Loucy (cell line): Measurements from ENCODE around the gene TMEM86A.
"Not testable (repeated sequence)": the region's sequence is repeated elsewhere in the genome, so short reads cannot be mapped to it uniquely, and the experiment has no call there.

Experiments used
- H2AFZ ChIP-seq: fragments of 200-600 bp; sonication (generic); 2 replicates; pipeline ENCODE4 v1.6.0; 2016; ENCODE audit warnings: antibody characterized with exemption, mild to moderate bottlenecking, low read length, moderate library complexity
- H3F3A ChIP-seq: fragments of 200-600 bp; 2 replicates; pipeline ENCODE4 v1.6.0; 2016; ENCODE audit warnings: antibody characterized with exemption, low read depth, mild to moderate bottlenecking
- H3K27me3 ChIP-seq: fragments of 200-600 bp; sonication (generic); 2 replicates; pipeline ENCODE4 v1.6.1; 2014; ENCODE audit warnings: low read length, mild to moderate bottlenecking; ENCODE audit not compliant: insufficient read depth, poor library complexity, severe bottlenecking
- H3K36me3 ChIP-seq: fragments of 200-600 bp; sonication (generic); 2 replicates; pipeline ENCODE4 v1.6.1; 2016; ENCODE audit warnings: low read length; ENCODE audit not compliant: insufficient read depth
- H3K4me1 ChIP-seq: fragments of 200-600 bp; sonication (generic); 2 replicates; pipeline ENCODE4 v1.5.1; 2014; ENCODE audit warnings: low read length, mild to moderate bottlenecking; ENCODE audit not compliant: insufficient read depth, poor library complexity, severe bottlenecking
- H3K4me2 ChIP-seq: fragments of 200-600 bp; sonication (generic); 2 replicates; pipeline ENCODE4 v1.6.0; 2014; ENCODE audit warnings: antibody characterized with exemption, low read length, low read depth, mild to moderate bottlenecking; ENCODE audit not compliant: poor library complexity, severe bottlenecking
- H3K4me3 ChIP-seq: fragments of 200-600 bp; sonication (generic); 2 replicates; pipeline ENCODE4 v1.5.1; 2014; ENCODE audit warnings: low read length, mild to moderate bottlenecking, mixed read lengths; ENCODE audit not compliant: poor library complexity, severe bottlenecking
- H3K79me2 ChIP-seq: fragments of 200-600 bp; sonication (generic); 2 replicates; pipeline ENCODE4 v1.6.1; 2014; ENCODE audit warnings: low read length; ENCODE audit not compliant: insufficient read depth
- H3K9ac ChIP-seq: fragments of 200-600 bp; sonication (generic); 2 replicates; pipeline ENCODE4 v1.6.0; 2014; ENCODE audit warnings: mild to moderate bottlenecking, low read depth, low read length, moderate library complexity; ENCODE audit not compliant: poor library complexity, severe bottlenecking
- H3K9me2 ChIP-seq: fragments of 200-600 bp; sonication (generic); replicated peaks from 2 replicates; pipeline ENCODE4 v1.6.1; 2016; ENCODE audit warnings: low read depth, low read length, mixed read lengths
- H3K9me3 ChIP-seq: fragments of 200-600 bp; sonication (generic); 2 replicates; pipeline ENCODE4 v1.6.1; 2014; ENCODE audit warnings: mild to moderate bottlenecking, antibody characterized with exemption, low read length, low read depth; ENCODE audit not compliant: insufficient read depth
- H4K20me1 ChIP-seq: fragments of 200-600 bp; sonication (generic); 2 replicates; pipeline ENCODE4 v1.6.0; 2014; ENCODE audit warnings: antibody characterized with exemption, low read length, mild to moderate bottlenecking; ENCODE audit not compliant: insufficient read depth, poor library complexity, severe bottlenecking
- CTCF ChIP-seq: fragments of 200-600 bp; sonication (generic); conservative IDR thresholded peaks from 2 replicates; pipeline ENCODE4 v1.5.1; 2014; ENCODE audit warnings: mild to moderate bottlenecking, antibody characterized with exemption, low read length
- EZH2phosphoT487 ChIP-seq: fragments of 200-600 bp; IDR thresholded peaks from 2 replicates; pipeline ENCODE4 v1.6.1; 2018; ENCODE audit warnings: antibody characterized with exemption, mild to moderate bottlenecking, moderate library complexity, borderline replicate concordance

TMEM86A gene

GRCh38 chr11:18669711-18670110 lies 28.9 kb upstream of the TMEM86A start:
- H3K4me3 ChIP-seq, result no peak overlapping the region
- peaks cover 78% of the 10 kb centered on the region for H3K27me3 ChIP-seq
- H3K36me3 ChIP-seq, result no peaks in the 10 kb centered on the region
- H3K79me2 ChIP-seq, result no peaks in the 10 kb centered on the region
- no peaks in the 10 kb centered on the region for H3F3A ChIP-seq
- H3K4me2 ChIP-seq, result no peak overlapping the region
- H3K4me1 ChIP-seq, result peaks cover 13% of the 10 kb centered on the region
- TF ChIP-seq EZH2phosphoT487 (no peak), CTCF (no peak)
- no peak overlapping the region for H2AFZ ChIP-seq
- no peaks in the 10 kb centered on the region for H3K9me2 ChIP-seq
- H4K20me1 ChIP-seq, result no peaks in the 10 kb centered on the region
- no peak overlapping the region for H3K9ac ChIP-seq
- H3K9me3 ChIP-seq, result no peaks in the 10 kb centered on the region

GRCh38 chr11:18671246-18671645 lies 27.3 kb upstream of the TMEM86A start:
- H3K4me3 ChIP-seq, result no peak overlapping the region
- no peaks in the 10 kb centered on the region for H3K9me2 ChIP-seq
- H3F3A ChIP-seq, result no peaks in the 10 kb centered on the region
- no peak overlapping the region for H3K9ac ChIP-seq
- H3K36me3 ChIP-seq, result no peaks in the 10 kb centered on the region
- H3K4me1 ChIP-seq, result no peaks in the 10 kb centered on the region
- no peak overlapping the region for H2AFZ ChIP-seq
- no peaks in the 10 kb centered on the region for H4K20me1 ChIP-seq
- TF ChIP-seq EZH2phosphoT487, result no peak
- TF ChIP-seq CTCF, result no peak
- no peaks in the 10 kb centered on the region for H3K9me3 ChIP-seq
- H3K79me2 ChIP-seq, result no peaks in the 10 kb centered on the region
- no peak overlapping the region for H3K4me2 ChIP-seq
- H3K27me3 ChIP-seq, result peaks cover 85% of the 10 kb centered on the region

GRCh38 chr11:18672209-18672608 lies 26.4 kb upstream of the TMEM86A start:
- not testable (repeated sequence) for H3K9ac ChIP-seq, H3K4me2 ChIP-seq, H3K36me3 ChIP-seq, H3K4me1 ChIP-seq, H3K4me3 ChIP-seq, H4K20me1 ChIP-seq, H3K9me2 ChIP-seq, H3K79me2 ChIP-seq, H2AFZ ChIP-seq, H3F3A ChIP-seq, H3K9me3 ChIP-seq
- H3K27me3 ChIP-seq, result peaks cover 78% of the 10 kb centered on the region
- peak; percentile 64; the same call in 1 of the 2 replicates for TF ChIP-seq EZH2phosphoT487

- Histone ChIP-seq H3K4me1 (no peaks in the 10 kb centered on the region), H2AFZ (no peak overlapping the region), H3K27me3 (peaks cover 45% of the 10 kb centered on the region), H3K4me2 (no peak overlapping the region), H4K20me1 (no peaks in the 10 kb centered on the region), H3K9me2 (no peaks in the 10 kb centered on the region), H3F3A (no peaks in the 10 kb centered on the region), H3K4me3 (no peak overlapping the region), H3K9me3 (no peaks in the 10 kb centered on the region), H3K79me2 (no peaks in the 10 kb centered on the region), H3K36me3 (no peaks in the 10 kb centered on the region), H3K9ac (no peak overlapping the region)
- TF ChIP-seq CTCF (no peak), EZH2phosphoT487 (no peak)
Observed at GRCh38 chr11:18676803-18677202, 21.8 kb upstream of the TMEM86A start.
